HepG2 (cell line): Measurements from ENCODE around the gene TMEM145. TPM values are rescaled to one million over a fixed set of nuclear protein-coding genes. Genes with fewer than 3 reads are reported as not detected.

Experiments
- HDAC2 ChIP-seq: sonication (generic); formaldehyde crosslinking; IDR thresholded peaks from 2 replicates; pipeline ENCODE4 v1.4.0; 2020; ENCODE audit warnings: missing genetic modification reagents
- NFIB ChIP-seq: sonication (generic); formaldehyde crosslinking; IDR thresholded peaks from 2 replicates; pipeline ENCODE4 v1.9.0; 2021; ENCODE audit warnings: missing genetic modification reagents, mild to moderate bottlenecking, borderline replicate concordance
- NFKB2 ChIP-seq: sonication (generic); formaldehyde crosslinking; IDR thresholded peaks from 2 replicates; pipeline ENCODE4 v1.4.0; 2020; ENCODE audit warnings: missing genetic modification reagents, borderline replicate concordance
- PAX8 ChIP-seq: sonication (generic); formaldehyde crosslinking; IDR thresholded peaks from 2 replicates; pipeline ENCODE4 v1.8.0; 2022; ENCODE audit warnings: mild to moderate bottlenecking, missing genetic modification reagents, borderline replicate concordance
- SRY ChIP-seq: sonication (generic); formaldehyde crosslinking; IDR thresholded peaks from 2 replicates; pipeline ENCODE4 v1.8.0; 2022; ENCODE audit warnings: mild to moderate bottlenecking, missing genetic modification reagents
- ZNF253 ChIP-seq: sonication (generic); formaldehyde crosslinking; IDR thresholded peaks from 2 replicates; pipeline ENCODE4 v1.8.0; 2022; ENCODE audit warnings: mild to moderate bottlenecking, missing genetic modification reagents, borderline replicate concordance
- ZNF274 ChIP-seq: sonication (generic); formaldehyde crosslinking; IDR thresholded peaks from 2 replicates; pipeline ENCODE4 v1.5.1; 2020; ENCODE audit warnings: mild to moderate bottlenecking, missing genetic modification reagents
- ZNF350 ChIP-seq: sonication (generic); formaldehyde crosslinking; IDR thresholded peaks from 2 replicates; pipeline ENCODE4 v1.4.0; 2020; ENCODE audit warnings: mild to moderate bottlenecking, low read depth, missing genetic modification reagents, borderline replicate concordance
- ZNF564 ChIP-seq: sonication (generic); formaldehyde crosslinking; IDR thresholded peaks from 2 replicates; pipeline ENCODE4 v1.8.1; 2023; ENCODE audit warnings: mild to moderate bottlenecking, missing genetic modification reagents
- ZNF772 ChIP-seq: sonication (generic); formaldehyde crosslinking; IDR thresholded peaks from 2 replicates; pipeline ENCODE4 v1.5.0; 2020; ENCODE audit warnings: mild to moderate bottlenecking, missing genetic modification reagents
- polyA plus RNA-seq, 8 experiments: library from polyadenylated mRNA; depleted of rRNA in 3 of 8; stranded (reverse) in 7 of 8; unstranded in 1 of 8; fragments of >200 nt; fragmentation: Illumina TruSeq in 4 of 8; extraction: Trizol in 4 of 8; gene quantifications; 2 replicates each; pipeline versions ENCODE4 v1.2.1 to v1.2.3, GENCODE V29; 2011 to 2016; ENCODE audit warnings: low read depth in 4 of 8, missing spikeins in 1 of 8, mixed read lengths in 1 of 8; ENCODE audit not compliant: insufficient read depth in 1 of 8
- total RNA-seq, 5 experiments: library from RNA; depleted of rRNA; stranded (reverse); fragments of >200 nt; fragmentation: Illumina TruSeq; extraction: Trizol; gene quantifications; 2 replicates each; pipeline ENCODE4 v1.2.3, GENCODE V29; 2016; ENCODE audit warnings: low read depth in 1 of 5
- TF ChIP-seq, protein P1 (sequence below): sonication (generic); formaldehyde crosslinking; IDR thresholded peaks from 2 replicates; pipeline ENCODE4 v1.4.0; 2020; ENCODE audit warnings: low read depth, missing genetic modification reagents
- TF ChIP-seq, protein P2 (sequence below): sonication (generic); formaldehyde crosslinking; conservative IDR thresholded peaks from 2 replicates; pipeline ENCODE4 v1.8.0; 2022; ENCODE audit warnings: low read depth, missing genetic modification reagents
- TF ChIP-seq, protein P3 (sequence below): sonication (generic); formaldehyde crosslinking; IDR thresholded peaks from 2 replicates; pipeline ENCODE4 v1.4.0; 2020; ENCODE audit warnings: missing genetic modification reagents
- TF ChIP-seq, protein P4 (sequence below): sonication (generic); formaldehyde crosslinking; IDR thresholded peaks from 2 replicates; pipeline ENCODE4 v1.9.0; 2021; ENCODE audit warnings: missing genetic modification reagents, mild to moderate bottlenecking, borderline replicate concordance
- TF ChIP-seq, protein P5 (sequence below): sonication (generic); formaldehyde crosslinking; IDR thresholded peaks from 2 replicates; pipeline ENCODE4 v1.4.0; 2020; ENCODE audit warnings: missing genetic modification reagents, mild to moderate bottlenecking, borderline replicate concordance

TMEM145 gene
- total and polyA plus RNA-seq, 2 of the 13 experiments (the other 11 are each of a cell fraction or from before 2014, with no cell fraction given) = 0.07 to 5.1 TPM

DNA sequence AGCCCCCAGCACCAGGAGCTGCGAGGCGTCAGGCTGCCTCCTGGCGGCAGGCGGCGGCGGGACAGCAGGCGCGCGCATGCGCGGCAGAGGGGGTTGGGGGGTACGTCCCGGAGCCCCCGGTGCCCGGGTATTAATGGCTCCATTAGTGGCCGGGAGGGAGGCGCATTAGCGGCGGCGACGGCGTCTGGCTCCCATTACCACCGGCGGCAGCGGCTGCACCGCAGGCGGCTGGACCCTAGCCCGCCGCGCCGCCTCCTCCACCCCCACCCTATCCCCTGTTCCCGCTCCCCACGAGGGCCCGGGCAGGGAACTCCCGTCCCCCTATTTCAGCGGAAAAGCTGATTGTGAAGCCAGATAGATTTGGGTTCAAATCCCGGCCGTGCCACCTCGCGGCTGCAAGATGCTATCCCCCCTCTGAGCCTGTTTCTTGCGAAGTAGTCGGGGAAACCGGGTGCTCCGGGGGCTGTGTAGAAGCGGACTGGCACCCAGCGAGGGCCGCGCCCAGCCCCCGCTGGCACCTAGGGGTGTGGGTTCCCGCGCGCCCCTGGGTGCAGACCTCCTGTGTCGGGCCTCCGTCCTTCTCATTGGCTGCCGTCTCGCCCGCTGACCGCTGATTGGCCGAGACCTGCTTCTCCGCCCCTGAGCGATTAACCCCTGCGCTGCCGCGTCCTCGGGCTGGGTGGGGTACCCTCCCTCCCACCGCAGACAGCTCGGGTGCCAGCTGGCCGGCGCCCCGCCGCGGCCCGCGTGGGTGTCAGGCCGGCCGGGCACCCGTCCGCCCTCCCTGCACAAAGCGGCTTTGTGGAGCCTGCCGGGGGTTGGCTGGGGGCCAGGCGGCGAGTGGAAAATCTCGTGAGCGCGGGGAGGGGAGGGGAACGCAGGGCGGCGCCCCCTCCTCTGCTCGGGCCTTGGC, 33.0 kb upstream of the TMEM145 start (continued):
- TF ChIP-seq, protein P1, sequence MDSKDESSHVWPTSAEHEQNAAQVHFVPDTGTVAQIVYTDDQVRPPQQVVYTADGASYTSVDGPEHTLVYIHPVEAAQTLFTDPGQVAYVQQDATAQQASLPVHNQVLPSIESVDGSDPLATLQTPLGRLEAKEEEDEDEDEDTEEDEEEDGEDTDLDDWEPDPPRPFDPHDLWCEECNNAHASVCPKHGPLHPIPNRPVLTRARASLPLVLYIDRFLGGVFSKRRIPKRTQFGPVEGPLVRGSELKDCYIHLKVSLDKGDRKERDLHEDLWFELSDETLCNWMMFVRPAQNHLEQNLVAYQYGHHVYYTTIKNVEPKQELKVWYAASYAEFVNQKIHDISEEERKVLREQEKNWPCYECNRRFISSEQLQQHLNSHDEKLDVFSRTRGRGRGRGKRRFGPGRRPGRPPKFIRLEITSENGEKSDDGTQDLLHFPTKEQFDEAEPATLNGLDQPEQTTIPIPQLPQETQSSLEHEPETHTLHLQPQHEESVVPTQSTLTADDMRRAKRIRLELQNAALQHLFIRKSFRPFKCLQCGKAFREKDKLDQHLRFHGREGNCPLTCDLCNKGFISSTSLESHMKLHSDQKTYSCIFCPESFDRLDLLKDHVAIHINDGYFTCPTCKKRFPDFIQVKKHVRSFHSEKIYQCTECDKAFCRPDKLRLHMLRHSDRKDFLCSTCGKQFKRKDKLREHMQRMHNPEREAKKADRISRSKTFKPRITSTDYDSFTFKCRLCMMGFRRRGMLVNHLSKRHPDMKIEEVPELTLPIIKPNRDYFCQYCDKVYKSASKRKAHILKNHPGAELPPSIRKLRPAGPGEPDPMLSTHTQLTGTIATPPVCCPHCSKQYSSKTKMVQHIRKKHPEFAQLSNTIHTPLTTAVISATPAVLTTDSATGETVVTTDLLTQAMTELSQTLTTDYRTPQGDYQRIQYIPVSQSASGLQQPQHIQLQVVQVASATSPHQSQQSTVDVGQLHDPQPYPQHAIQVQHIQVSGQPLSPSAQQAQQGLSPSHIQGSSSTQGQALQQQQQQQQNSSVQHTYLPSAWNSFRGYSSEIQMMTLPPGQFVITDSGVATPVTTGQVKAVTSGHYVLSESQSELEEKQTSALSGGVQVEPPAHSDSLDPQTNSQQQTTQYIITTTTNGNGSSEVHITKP (CRISPR knock-in tag) = peak; percentile 86; the same call in 1 of the 2 replicates
- TF ChIP-seq HDAC2 = no peak
- no peak for TF ChIP-seq NFIB (CRISPR knock-in tag)
- no peak for TF ChIP-seq PAX8 (CRISPR knock-in tag)
- TF ChIP-seq, protein P2, sequence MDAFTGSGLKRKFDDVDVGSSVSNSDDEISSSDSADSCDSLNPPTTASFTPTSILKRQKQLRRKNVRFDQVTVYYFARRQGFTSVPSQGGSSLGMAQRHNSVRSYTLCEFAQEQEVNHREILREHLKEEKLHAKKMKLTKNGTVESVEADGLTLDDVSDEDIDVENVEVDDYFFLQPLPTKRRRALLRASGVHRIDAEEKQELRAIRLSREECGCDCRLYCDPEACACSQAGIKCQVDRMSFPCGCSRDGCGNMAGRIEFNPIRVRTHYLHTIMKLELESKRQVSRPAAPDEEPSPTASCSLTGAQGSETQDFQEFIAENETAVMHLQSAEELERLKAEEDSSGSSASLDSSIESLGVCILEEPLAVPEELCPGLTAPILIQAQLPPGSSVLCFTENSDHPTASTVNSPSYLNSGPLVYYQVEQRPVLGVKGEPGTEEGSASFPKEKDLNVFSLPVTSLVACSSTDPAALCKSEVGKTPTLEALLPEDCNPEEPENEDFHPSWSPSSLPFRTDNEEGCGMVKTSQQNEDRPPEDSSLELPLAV (CRISPR knock-in tag) = no peak
- 0 out of 2 replicates have a peak, but pooled peaks have one; percentile 24 for TF ChIP-seq ZNF253 (CRISPR knock-in tag)
- TF ChIP-seq ZNF772 (CRISPR knock-in tag) = 0 out of 2 replicates have a peak, but pooled peaks have one; percentile 38
- TF ChIP-seq SRY = no peak; the same call in 1 of the 2 replicates
- 0 out of 2 replicates have a peak, but pooled peaks have one; percentile 50 for TF ChIP-seq ZNF564 (CRISPR knock-in tag)
- TF ChIP-seq ZNF274 (CRISPR knock-in tag) = no peak; the same call in 1 of the 2 replicates
- TF ChIP-seq, protein P3, sequence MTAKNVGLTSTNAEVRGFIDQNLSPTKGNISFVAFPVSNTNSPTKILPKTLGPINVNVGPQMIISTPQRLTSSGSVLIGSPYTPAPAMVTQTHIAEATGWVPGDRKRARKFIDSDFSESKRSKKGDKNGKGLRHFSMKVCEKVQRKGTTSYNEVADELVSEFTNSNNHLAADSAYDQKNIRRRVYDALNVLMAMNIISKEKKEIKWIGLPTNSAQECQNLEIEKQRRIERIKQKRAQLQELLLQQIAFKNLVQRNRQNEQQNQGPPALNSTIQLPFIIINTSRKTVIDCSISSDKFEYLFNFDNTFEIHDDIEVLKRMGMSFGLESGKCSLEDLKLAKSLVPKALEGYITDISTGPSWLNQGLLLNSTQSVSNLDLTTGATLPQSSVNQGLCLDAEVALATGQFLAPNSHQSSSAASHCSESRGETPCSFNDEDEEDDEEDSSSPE (CRISPR knock-in tag) = peak; percentile 94
- TF ChIP-seq NFKB2 (CRISPR knock-in tag) = peak; percentile 47; the same call in 1 of the 2 replicates
- TF ChIP-seq, protein P4, sequence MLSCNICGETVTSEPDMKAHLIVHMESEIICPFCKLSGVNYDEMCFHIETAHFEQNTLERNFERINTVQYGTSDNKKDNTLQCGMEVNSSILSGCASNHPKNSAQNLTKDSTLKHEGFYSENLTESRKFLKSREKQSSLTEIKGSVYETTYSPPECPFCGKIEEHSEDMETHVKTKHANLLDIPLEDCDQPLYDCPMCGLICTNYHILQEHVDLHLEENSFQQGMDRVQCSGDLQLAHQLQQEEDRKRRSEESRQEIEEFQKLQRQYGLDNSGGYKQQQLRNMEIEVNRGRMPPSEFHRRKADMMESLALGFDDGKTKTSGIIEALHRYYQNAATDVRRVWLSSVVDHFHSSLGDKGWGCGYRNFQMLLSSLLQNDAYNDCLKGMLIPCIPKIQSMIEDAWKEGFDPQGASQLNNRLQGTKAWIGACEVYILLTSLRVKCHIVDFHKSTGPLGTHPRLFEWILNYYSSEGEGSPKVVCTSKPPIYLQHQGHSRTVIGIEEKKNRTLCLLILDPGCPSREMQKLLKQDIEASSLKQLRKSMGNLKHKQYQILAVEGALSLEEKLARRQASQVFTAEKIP = no peak
- TF ChIP-seq, protein P5, sequence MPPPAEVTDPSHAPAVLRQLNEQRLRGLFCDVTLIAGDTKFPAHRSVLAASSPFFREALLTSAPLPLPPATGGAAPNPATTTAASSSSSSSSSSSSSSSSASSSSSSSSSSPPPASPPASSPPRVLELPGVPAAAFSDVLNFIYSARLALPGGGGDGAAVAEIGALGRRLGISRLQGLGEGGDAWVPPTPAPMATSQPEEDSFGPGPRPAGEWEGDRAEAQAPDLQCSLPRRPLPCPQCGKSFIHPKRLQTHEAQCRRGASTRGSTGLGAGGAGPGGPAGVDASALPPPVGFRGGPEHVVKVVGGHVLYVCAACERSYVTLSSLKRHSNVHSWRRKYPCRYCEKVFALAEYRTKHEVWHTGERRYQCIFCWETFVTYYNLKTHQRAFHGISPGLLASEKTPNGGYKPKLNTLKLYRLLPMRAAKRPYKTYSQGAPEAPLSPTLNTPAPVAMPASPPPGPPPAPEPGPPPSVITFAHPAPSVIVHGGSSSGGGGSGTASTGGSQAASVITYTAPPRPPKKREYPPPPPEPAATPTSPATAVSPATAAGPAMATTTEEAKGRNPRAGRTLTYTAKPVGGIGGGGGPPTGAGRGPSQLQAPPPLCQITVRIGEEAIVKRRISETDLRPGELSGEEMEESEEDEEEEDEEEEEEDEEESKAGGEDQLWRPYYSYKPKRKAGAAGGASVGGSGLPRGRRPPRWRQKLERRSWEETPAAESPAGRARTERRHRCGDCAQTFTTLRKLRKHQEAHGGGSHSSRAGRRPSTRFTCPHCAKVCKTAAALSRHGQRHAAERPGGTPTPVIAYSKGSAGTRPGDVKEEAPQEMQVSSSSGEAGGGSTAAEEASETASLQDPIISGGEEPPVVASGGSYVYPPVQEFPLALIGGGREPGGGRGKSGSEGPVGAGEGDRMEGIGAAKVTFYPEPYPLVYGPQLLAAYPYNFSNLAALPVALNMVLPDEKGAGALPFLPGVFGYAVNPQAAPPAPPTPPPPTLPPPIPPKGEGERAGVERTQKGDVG (CRISPR knock-in tag) = no peak
- no peak; the same call in 1 of the 2 replicates for TF ChIP-seq ZNF350 (CRISPR knock-in tag)
